HCT116 (cell line): ENCODE measurements around the gene FNBP1.

ENCODE experiments used
- EGR1 ChIP-seq: IDR thresholded peaks from 2 replicates; pipeline ENCODE4 v1.6.1; 2012; ENCODE audit warnings: low read depth
- TF ChIP-seq, protein P1 (sequence below), 3 experiments: fragments of 200-600 bp in 1 of 3; sonication (generic) in 1 of 3; IDR thresholded peaks in 2 of 3; conservative IDR thresholded peaks in 1 of 3; 2 replicates each; pipeline ENCODE4 v1.5.1; 2012 to 2017; ENCODE audit warnings: low read depth in 2 of 3, low read length in 2 of 3, antibody characterized with exemption in 1 of 3, borderline replicate concordance in 1 of 3, control low read depth in 1 of 3, mild to moderate bottlenecking in 1 of 3, mixed read lengths in 1 of 3, mixed run types in 1 of 3, moderate library complexity in 1 of 3; ENCODE audit not compliant: insufficient read depth in 1 of 3

DNA sequence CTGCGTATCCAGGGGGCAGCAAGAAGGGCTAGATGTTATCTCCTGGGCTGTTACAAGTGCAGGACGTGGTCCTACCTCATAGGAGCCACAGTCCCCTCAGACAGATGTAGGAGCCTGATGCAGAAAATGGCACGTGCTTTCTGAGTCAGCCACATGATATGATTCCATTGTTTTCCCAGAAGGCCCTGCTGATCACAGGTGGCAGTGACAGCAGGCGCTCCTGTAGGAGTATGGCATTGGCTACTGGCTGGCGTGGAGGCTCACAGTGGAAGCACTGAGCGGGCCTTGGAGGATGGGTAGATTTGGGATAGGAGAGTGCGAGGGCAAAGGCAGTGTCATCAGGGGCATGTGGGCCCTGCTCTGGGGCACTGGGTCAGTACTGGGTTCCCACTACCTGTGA is 185.8 kb downstream of the FNBP1 start:
- TF ChIP-seq, protein P1, sequence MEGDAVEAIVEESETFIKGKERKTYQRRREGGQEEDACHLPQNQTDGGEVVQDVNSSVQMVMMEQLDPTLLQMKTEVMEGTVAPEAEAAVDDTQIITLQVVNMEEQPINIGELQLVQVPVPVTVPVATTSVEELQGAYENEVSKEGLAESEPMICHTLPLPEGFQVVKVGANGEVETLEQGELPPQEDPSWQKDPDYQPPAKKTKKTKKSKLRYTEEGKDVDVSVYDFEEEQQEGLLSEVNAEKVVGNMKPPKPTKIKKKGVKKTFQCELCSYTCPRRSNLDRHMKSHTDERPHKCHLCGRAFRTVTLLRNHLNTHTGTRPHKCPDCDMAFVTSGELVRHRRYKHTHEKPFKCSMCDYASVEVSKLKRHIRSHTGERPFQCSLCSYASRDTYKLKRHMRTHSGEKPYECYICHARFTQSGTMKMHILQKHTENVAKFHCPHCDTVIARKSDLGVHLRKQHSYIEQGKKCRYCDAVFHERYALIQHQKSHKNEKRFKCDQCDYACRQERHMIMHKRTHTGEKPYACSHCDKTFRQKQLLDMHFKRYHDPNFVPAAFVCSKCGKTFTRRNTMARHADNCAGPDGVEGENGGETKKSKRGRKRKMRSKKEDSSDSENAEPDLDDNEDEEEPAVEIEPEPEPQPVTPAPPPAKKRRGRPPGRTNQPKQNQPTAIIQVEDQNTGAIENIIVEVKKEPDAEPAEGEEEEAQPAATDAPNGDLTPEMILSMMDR (IDR thresholded peaks at IDR 0.05 in 2 of 3, conservative IDR thresholded peaks at IDR 0.05 in 1 of 3; ENCODE audit: borderline replicate concordance in 1 of 3, insufficient read depth in 1 of 3, low read depth in 2 of 3, low read length in 2 of 3) = no peak
- TF ChIP-seq EGR1 = no peak
